K562 (cell line): ENCODE measurements around the gene SNX17. TPM values are rescaled to one million over a fixed set of nuclear protein-coding genes. Genes with fewer than 3 reads are reported as not detected.

ENCODE experiments used
- BACH1 ChIP-seq: fragments of 200-800 bp; sonication (Bioruptor generic); IDR thresholded peaks from 2 replicates; pipeline ENCODE4 v1.6.1; 2016; ENCODE audit warnings: missing genetic modification characterization, missing compliant biosample characterization
- BDP1 ChIP-seq: IDR thresholded peaks from 3 replicates; pipeline ENCODE4 v1.6.1; 2011; ENCODE audit not compliant: insufficient read length, insufficient read depth
- CAMTA2 ChIP-seq: fragments of 250-450 bp; sonication (Bioruptor Pico); conservative IDR thresholded peaks from 2 replicates; pipeline ENCODE4 v1.5.1; 2022
- ETV1 ChIP-seq: fragments of 450-650 bp; conservative IDR thresholded peaks from 2 replicates; pipeline ENCODE4 v1.6.1; 2016; ENCODE audit warnings: missing genetic modification characterization, control low read depth, low read depth, missing compliant biosample characterization
- FOSL1 ChIP-seq: fragments of 200-800 bp; sonication (Bioruptor generic); conservative IDR thresholded peaks from 2 replicates; pipeline ENCODE4 v1.6.1; 2016; ENCODE audit warnings: missing genetic modification characterization, missing compliant biosample characterization
- FOXJ3 ChIP-seq: sonication (generic); formaldehyde crosslinking; IDR thresholded peaks from 2 replicates; pipeline ENCODE4 v1.4.0; 2020; ENCODE audit warnings: mild to moderate bottlenecking, missing genetic modification reagents
- GABPB2 ChIP-seq: fragments of 250-450 bp; sonication (Bioruptor Pico); conservative IDR thresholded peaks from 2 replicates; pipeline ENCODE4 v1.5.1; 2021; ENCODE audit warnings: mild to moderate bottlenecking
- KDM4B ChIP-seq, 2 experiments: fragments of 450-650 bp in 1 of 2; sonication (generic) in 1 of 2; IDR thresholded peaks; 2 replicates each; pipeline ENCODE4 v1.6.1; 2016 to 2017; ENCODE audit warnings: borderline replicate concordance in 2 of 2, antibody characterized with exemption in 1 of 2, low read depth in 1 of 2, mild to moderate bottlenecking in 1 of 2
- MYC ChIP-seq, 2 experiments: fragments of 250-450 bp in 1 of 2; sonication (Bioruptor Pico) in 1 of 2; IDR thresholded peaks; 2 replicates each; pipeline versions ENCODE4 v1.5.1 to v1.6.1; 2012 to 2021; ENCODE audit warnings: low read depth in 2 of 2, borderline replicate concordance in 1 of 2, improper control_type of control experiment in 1 of 2, low read length in 1 of 2, mild to moderate bottlenecking in 1 of 2, moderate library complexity in 1 of 2
- NCOA1 ChIP-seq: fragments of 450-650 bp; IDR thresholded peaks from 2 replicates; pipeline ENCODE4 v1.6.1; 2016; ENCODE audit warnings: low read depth
- NONO ChIP-seq, 2 experiments: fragments of 200-400 bp in 1 of 2; fragments of 450-650 bp in 1 of 2; formaldehyde crosslinking in 1 of 2; IDR thresholded peaks; 2 replicates each; pipeline ENCODE4 v1.6.1; 2017; ENCODE audit warnings: low read depth in 2 of 2, mild to moderate bottlenecking in 2 of 2, moderate library complexity in 2 of 2, low read length in 1 of 2
- POLR2H ChIP-seq: IDR thresholded peaks from 2 replicates; pipeline ENCODE4 v1.6.1; 2016; ENCODE audit warnings: missing genetic modification characterization, low read depth, mild to moderate bottlenecking, control low read depth, missing compliant biosample characterization, moderate library complexity
- TOE1 ChIP-seq, 2 experiments: fragments of 450-650 bp in 1 of 2; sonication (generic) in 1 of 2; formaldehyde crosslinking in 1 of 2; IDR thresholded peaks; 2 replicates each; pipeline versions ENCODE4 v1.7.1 to v1.8.0; 2016 to 2022; ENCODE audit warnings: borderline replicate concordance in 2 of 2, mild to moderate bottlenecking in 2 of 2, antibody characterized with exemption in 1 of 2, inconsistent platforms in 1 of 2, low read depth in 1 of 2, missing genetic modification reagents in 1 of 2, moderate library complexity in 1 of 2
- TSC22D4 ChIP-seq: fragments of 450-650 bp; IDR thresholded peaks from 2 replicates; pipeline ENCODE4 v1.6.1; 2016; ENCODE audit warnings: missing genetic modification characterization, missing biosample characterization, control low read depth
- ZFP1 ChIP-seq: fragments of 450-650 bp; formaldehyde crosslinking; IDR thresholded peaks from 2 replicates; pipeline ENCODE4 v1.4.0; 2020; ENCODE audit warnings: mild to moderate bottlenecking, mixed read lengths
- ZFX ChIP-seq: sonication (generic); formaldehyde crosslinking; IDR thresholded peaks from 2 replicates; pipeline ENCODE4 v1.8.0; 2022; ENCODE audit warnings: mild to moderate bottlenecking, missing genetic modification reagents, moderate library complexity
- ZKSCAN1 ChIP-seq: fragments of 150-350 bp; IDR thresholded peaks from 2 replicates; pipeline ENCODE4 v1.6.1; 2016; ENCODE audit warnings: low read depth, low read length
- ZNF324 ChIP-seq: fragments of 250-450 bp; sonication (Bioruptor Pico); IDR thresholded peaks from 2 replicates; pipeline ENCODE4 v1.4.0; 2020; ENCODE audit warnings: mild to moderate bottlenecking
- polyA plus RNA-seq, 8 experiments: library from polyadenylated mRNA; depleted of rRNA in 4 of 8; stranded (reverse) in 5 of 8; unstranded in 3 of 8; fragments of >200 nt; fragmentation: Nextera tagmentation in 2 of 8; fragmentation: Illumina TruSeq in 1 of 8; extraction: Ambion mirVana in 2 of 8; extraction: Trizol in 1 of 8; gene quantifications; 2 replicates each; pipeline versions ENCODE4 v1.2.1 to v1.2.3, GENCODE V29; 2011 to 2014; ENCODE audit warnings: inconsistent platforms in 1 of 8, missing spikeins in 1 of 8
- total RNA-seq, 7 experiments: library from RNA; depleted of rRNA in 6 of 7; stranded (reverse); fragments of >200 nt in 6 of 7; fragmentation: Illumina TruSeq in 2 of 7; extraction: Trizol in 2 of 7; gene quantifications; 2 replicates each; pipeline versions ENCODE4 v1.2.1 to v1.2.3, GENCODE V29; 2011 to 2021; ENCODE audit warnings: low replicate concordance in 1 of 7
- TF ChIP-seq, protein P1 (sequence below), 2 experiments: fragments of 250-450 bp in 1 of 2; fragments of 450-650 bp in 1 of 2; sonication (Bioruptor Pico) in 1 of 2; IDR thresholded peaks; 2 replicates each; pipeline versions ENCODE4 v1.6.1 to v1.8.0; 2016 to 2021; ENCODE audit warnings: mild to moderate bottlenecking in 2 of 2, moderate library complexity in 2 of 2, missing compliant biosample characterization in 1 of 2, missing genetic modification characterization in 1 of 2
- TF ChIP-seq, protein P2 (sequence below): fragments of 200-800 bp; sonication (Bioruptor generic); IDR thresholded peaks from 2 replicates; pipeline ENCODE4 v1.6.1; 2017; ENCODE audit warnings: missing genetic modification characterization, missing compliant biosample characterization
- TF ChIP-seq, protein P3 (sequence below), 2 experiments: fragments of 450-650 bp in 1 of 2; sonication (generic) in 1 of 2; formaldehyde crosslinking in 1 of 2; IDR thresholded peaks in 1 of 2; conservative IDR thresholded peaks in 1 of 2; 2 replicates each; pipeline versions ENCODE4 v1.6.1 to v1.8.1; 2016 to 2023; ENCODE audit warnings: mild to moderate bottlenecking in 2 of 2, moderate library complexity in 2 of 2, inconsistent platforms in 1 of 2, missing genetic modification reagents in 1 of 2

SNX17 gene
- total and polyA plus RNA-seq, 9 of the 15 experiments (the other 6 are each of a cell fraction or from before 2014, with no cell fraction given), result 3.0 to 75.7 (median 54.6) TPM

DNA sequence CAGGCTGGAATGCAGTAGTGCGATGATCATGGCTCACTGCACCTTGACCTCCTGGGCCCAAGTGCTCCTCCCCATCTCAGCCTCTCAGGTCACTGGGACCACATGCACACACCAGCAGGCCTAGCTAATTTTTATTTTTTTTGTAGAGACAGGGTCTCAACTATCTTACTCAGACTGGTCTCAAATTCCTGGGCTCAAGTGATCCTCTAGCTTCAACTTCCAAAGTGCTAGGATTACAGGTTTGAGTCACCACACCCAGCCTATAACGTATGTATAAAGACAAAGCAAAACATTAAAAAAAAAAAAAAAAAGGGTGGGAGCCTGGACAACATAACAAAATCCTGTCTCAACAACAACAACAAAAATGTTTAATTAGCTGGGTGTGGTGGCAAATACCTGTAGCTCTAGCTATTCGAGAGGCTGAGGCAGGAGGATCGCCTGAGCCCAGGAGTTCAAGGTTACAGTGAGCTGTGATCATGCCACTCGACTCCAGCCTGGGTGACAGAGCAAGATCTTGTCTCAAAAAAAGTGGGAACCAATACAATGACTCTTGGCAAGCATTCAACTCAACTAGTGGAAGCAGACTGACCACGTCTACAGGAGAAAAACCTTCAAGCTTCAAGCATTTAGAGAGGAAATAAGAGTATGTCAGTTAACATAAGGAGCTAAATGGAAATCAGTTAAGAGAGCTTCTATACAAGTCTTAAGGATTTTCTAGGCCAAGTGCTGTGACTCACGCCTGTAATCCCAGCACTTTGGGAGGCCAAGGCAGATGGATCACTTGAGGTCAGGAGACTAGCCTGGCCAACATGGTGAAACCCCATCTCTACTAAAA is 16.4 kb upstream of the SNX17 start (continued):
- TF ChIP-seq KDM4B (IDR thresholded peaks at IDR 0.05; ENCODE audit: borderline replicate concordance in 2 of 2, low read depth in 1 of 2) (no peak), ZNF324 (CRISPR knock-in tag) (no peak), FOXJ3 (CRISPR knock-in tag) (no peak), FOSL1 (tag) (peak; percentile 52), ZKSCAN1 (no peak), NCOA1 (0 out of 2 replicates have a peak, but pooled peaks have one; percentile 32), TOE1 (IDR thresholded peaks at IDR 0.05; ENCODE audit: borderline replicate concordance) (no peak), TOE1 (CRISPR knock-in tag; IDR thresholded peaks at IDR 0.05; ENCODE audit: borderline replicate concordance, low read depth) (no peak), BACH1 (tag) (0 out of 2 replicates have a peak, but pooled peaks have one; percentile 29), ZFX (CRISPR knock-in tag) (peak; percentile 5; the same call in 1 of the 2 replicates), POLR2H (tag) (no peak; the same call in 1 of the 2 replicates), ZFP1 (no peak), ETV1 (tag) (no peak), TSC22D4 (tag) (no peak), GABPB2 (CRISPR knock-in tag) (no peak), MYC (IDR thresholded peaks at IDR 0.05; ENCODE audit: low read depth, low read length) (0 out of 2 replicates have a peak, but pooled peaks have one; percentile 14), MYC (CRISPR knock-in tag; IDR thresholded peaks at IDR 0.05; ENCODE audit: borderline replicate concordance, low read depth) (no peak), CAMTA2 (CRISPR knock-in tag) (no peak), BDP1 (no peak), NONO (IDR thresholded peaks at IDR 0.05; ENCODE audit: low read depth in 2 of 2, low read length in 1 of 2) (no peak)
- TF ChIP-seq, protein P1, sequence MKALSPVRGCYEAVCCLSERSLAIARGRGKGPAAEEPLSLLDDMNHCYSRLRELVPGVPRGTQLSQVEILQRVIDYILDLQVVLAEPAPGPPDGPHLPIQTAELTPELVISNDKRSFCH (CRISPR knock-in tag; IDR thresholded peaks at IDR 0.05), result no peak
- TF ChIP-seq, protein P1 (tag; IDR thresholded peaks at IDR 0.05), result no peak
- TF ChIP-seq, protein P2, sequence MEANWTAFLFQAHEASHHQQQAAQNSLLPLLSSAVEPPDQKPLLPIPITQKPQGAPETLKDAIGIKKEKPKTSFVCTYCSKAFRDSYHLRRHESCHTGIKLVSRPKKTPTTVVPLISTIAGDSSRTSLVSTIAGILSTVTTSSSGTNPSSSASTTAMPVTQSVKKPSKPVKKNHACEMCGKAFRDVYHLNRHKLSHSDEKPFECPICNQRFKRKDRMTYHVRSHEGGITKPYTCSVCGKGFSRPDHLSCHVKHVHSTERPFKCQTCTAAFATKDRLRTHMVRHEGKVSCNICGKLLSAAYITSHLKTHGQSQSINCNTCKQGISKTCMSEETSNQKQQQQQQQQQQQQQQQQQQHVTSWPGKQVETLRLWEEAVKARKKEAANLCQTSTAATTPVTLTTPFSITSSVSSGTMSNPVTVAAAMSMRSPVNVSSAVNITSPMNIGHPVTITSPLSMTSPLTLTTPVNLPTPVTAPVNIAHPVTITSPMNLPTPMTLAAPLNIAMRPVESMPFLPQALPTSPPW, result 0 out of 2 replicates have a peak, but pooled peaks have one; percentile 17
- TF ChIP-seq, protein P3, sequence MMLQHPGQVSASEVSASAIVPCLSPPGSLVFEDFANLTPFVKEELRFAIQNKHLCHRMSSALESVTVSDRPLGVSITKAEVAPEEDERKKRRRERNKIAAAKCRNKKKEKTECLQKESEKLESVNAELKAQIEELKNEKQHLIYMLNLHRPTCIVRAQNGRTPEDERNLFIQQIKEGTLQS (IDR thresholded peaks at IDR 0.05), result no peak
- TF ChIP-seq, protein P3 (CRISPR knock-in tag; conservative IDR thresholded peaks at IDR 0.05), result no peak
